GM19193 (cell line): ENCODE data around the gene CAPZA1.

Source experiments
- POLR2A ChIP-seq: IDR thresholded peaks from 4 replicates; pipeline ENCODE4 v1.6.1; 2011; ENCODE audit not compliant: insufficient read depth, insufficient read length; ENCODE audit errors: extremely low read depth

CAPZA1 gene

GRCh38 chr1:112701227-112702066 is 81.8 kb downstream of the CAPZA1 start:
- TF ChIP-seq POLR2A = no peak

- TF ChIP-seq POLR2A = no peak
These were observed 82.4 kb downstream of the CAPZA1 start for GRCh38 chr1:112702067-112702395.

- TF ChIP-seq POLR2A = peak; percentile 9
These were observed 83.0 kb downstream of the CAPZA1 start for GRCh38 chr1:112702420-112703261.

GRCh38 chr1:112703706-112704105 is 84.1 kb downstream of the CAPZA1 start:
- no peak for TF ChIP-seq POLR2A

GRCh38 chr1:112704391-112704933 is 84.8 kb downstream of the CAPZA1 start:
- no peak for TF ChIP-seq POLR2A

GRCh38 chr1:112704934-112705627 is 85.4 kb downstream of the CAPZA1 start:
- TF ChIP-seq POLR2A = peak; percentile 69

- TF ChIP-seq POLR2A = peak; percentile 61
These were observed 87.0 kb downstream of the CAPZA1 start, which contains the start of gene RHOC for GRCh38 chr1:112706505-112707220. RHOC (minus strand) TSS chr1:112707127; CDS start chr1:112703799, 3,328 bp downstream.

GRCh38 chr1:112707221-112708001 is 87.8 kb downstream of the CAPZA1 start:
- peak; percentile 44 for TF ChIP-seq POLR2A

GRCh38 chr1:112708002-112708448 is 88.4 kb downstream of the CAPZA1 start:
- TF ChIP-seq POLR2A = no peak

GRCh38 chr1:112708489-112708888 is 88.9 kb downstream of the CAPZA1 start:
- TF ChIP-seq POLR2A = no peak

- no peak for TF ChIP-seq POLR2A
These were observed 90.5 kb downstream of the CAPZA1 start for GRCh38 chr1:112710159-112710558.

GRCh38 chr1:112710586-112710985 is 91.0 kb downstream of the CAPZA1 start:
- no peak for TF ChIP-seq POLR2A

GRCh38 chr1:112711041-112711440 is 91.4 kb downstream of the CAPZA1 start:
- TF ChIP-seq POLR2A = no peak
